Measurements from ENCODE around the gene RTEL1. TPM values are rescaled to one million over a fixed set of nuclear protein-coding genes. Genes with fewer than 3 reads are reported as not detected.
A peak's percentile ranks its signal among the peaks of the same experiment; 100 is the strongest.

The RTEL1 gene
- total and polyA plus RNA-seq, 9 of the 15 experiments (the other 6 are each of a cell fraction or from before 2014, with no cell fraction given): 0.36 to 61.0 (median 17.9) TPM

- TF ChIP-seq RBFOX2 (IDR thresholded peaks at IDR 0.05; ENCODE audit: low read depth, low read length) (peak; percentile 88), PHF8 (IDR thresholded peaks at IDR 0.05; ENCODE audit: borderline replicate concordance, low read length) (peak; percentile 72; the same call in 1 of the 2 replicates), ATF2 (CRISPR knock-in tag; IDR thresholded peaks at IDR 0.05) (no peak), SNAPC5 (CRISPR knock-in tag; IDR thresholded peaks at IDR 0.05) (no peak), SETDB1 (IDR thresholded peaks at IDR 0.05; ENCODE audit: low read length) (no peak), MNT (conservative IDR thresholded peaks at IDR 0.05) (peak; percentile 88 to 95), ZNF639 (CRISPR knock-in tag; conservative IDR thresholded peaks at IDR 0.05 in 1 of 2, IDR thresholded peaks at IDR 0.05 in 1 of 2) (peak in 1 of 2 experiments; percentile 83; a peak in 1 of 4 replicates), XRCC5 (IDR thresholded peaks at IDR 0.05; ENCODE audit: low read depth, low read length) (peak; percentile 93), HSF4 (CRISPR knock-in tag; IDR thresholded peaks at IDR 0.05; ENCODE audit: borderline replicate concordance) (no peak), ELK1 (CRISPR knock-in tag; IDR thresholded peaks at IDR 0.05) (no peak), HNRNPH1 (optimal IDR thresholded peaks at IDR 0.05; ENCODE audit: low read depth, low read length) (no peak), MITF (IDR thresholded peaks at IDR 0.05) (peak; percentile 44; the same call in 1 of the 2 replicates), TRIM24 (IDR thresholded peaks at IDR 0.05) (peak in 1 of 2 experiments; percentile 99; a peak in 2 of 4 replicates), NR4A1 (CRISPR knock-in tag; IDR thresholded peaks at IDR 0.05) (0 out of 2 replicates have a peak, but pooled peaks have one; percentile 59), NR4A1 (tag; IDR thresholded peaks at IDR 0.05) (0 out of 2 replicates have a peak, but pooled peaks have one; percentile 26), NFE2 (IDR thresholded peaks at IDR 0.05; ENCODE audit: low read depth) (peak; percentile 32; the same call in 1 of the 2 replicates)
Observed at GRCh38 chr20:63657937-63658748, at the start of gene RTEL1 (continued).
